HT1080 (cell line): Measurements from ENCODE around the gene ISCA1. TPM values are rescaled to one million over a fixed set of nuclear protein-coding genes. Genes with fewer than 3 reads are reported as not detected.
"Not testable (repeated sequence)": the region's sequence is repeated elsewhere in the genome, so short reads cannot be mapped to it uniquely, and the experiment has no call there.

Source experiments
- DNase-seq: peaks from one replicate; pipeline ENCODE4 v3.0.0-alpha.2; 2015; ENCODE audit warnings: low read depth
- polyA plus RNA-seq, 2 experiments: library from polyadenylated mRNA; depleted of rRNA; stranded (reverse); fragments of >200 nt; gene quantifications; 2 replicates each; pipeline ENCODE4 v1.2.3, GENCODE V29; 2015
- total RNA-seq: library from RNA; depleted of rRNA; stranded (reverse); fragments of >200 nt; shearing (Covaris generic); gene quantifications from 2 replicates; pipeline ENCODE4 v1.2.3, GENCODE V29; 2014; rRNA removed

ISCA1 gene
- total RNA-seq, result 36.7 and 38.9 TPM in 2 replicates
- 44.5 and 50.3 TPM in 2 replicates for polyA plus RNA-seq (2015; cell fraction: cytosol; rRNA removed)
- 17.4 and 19.9 TPM in 2 replicates for polyA plus RNA-seq (2015; cell fraction: nucleus; rRNA removed)

GRCh38 chr9:86282077-86282978 lies at the start of gene ISCA1:
ISCA1 (minus strand) TSS chr9:86282538; CDS start chr9:86282458, 80 bp downstream.
- peak; percentile 85 for DNase-seq

DNA sequence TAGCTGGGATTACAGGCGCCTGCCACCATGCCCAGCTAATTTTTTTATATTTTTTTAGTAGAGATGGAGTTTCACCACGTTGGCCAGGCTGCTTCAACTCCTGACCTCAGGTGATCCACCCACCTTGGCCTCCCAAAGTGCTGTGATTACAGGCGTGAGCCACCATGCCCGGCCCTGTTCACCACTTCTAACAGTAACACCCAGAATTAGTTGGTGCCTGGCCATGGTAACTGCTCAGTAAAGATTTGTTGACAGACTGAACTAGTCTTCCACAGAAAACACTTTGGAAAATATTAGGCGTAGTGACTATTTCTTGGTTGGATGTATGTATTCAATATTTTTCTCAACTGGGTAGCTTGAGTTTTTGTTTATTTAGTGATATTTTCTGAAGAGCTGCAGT lies 47.8 kb upstream of the ISCA1 start:
- no peak for DNase-seq

DNA sequence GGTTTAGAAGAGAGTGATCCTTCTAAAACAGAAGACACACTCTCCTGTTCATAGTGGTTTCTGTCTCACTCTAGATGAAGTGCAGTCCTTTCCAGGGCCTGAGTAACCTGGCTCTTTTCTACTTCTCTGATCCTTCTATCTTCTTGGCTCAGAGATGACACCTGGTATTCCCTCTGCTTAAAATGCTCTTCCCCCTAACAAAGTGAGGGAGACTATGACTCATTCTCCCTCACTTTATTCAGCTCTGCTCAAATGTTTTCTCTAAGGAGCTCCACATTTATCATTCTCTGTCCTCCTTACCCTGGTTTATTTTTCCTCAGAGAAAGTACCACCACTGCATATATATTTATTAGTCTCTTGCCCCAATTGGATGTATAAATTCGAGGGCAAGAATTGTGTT lies 47.3 kb upstream of the ISCA1 start:
- no peak for DNase-seq

DNA sequence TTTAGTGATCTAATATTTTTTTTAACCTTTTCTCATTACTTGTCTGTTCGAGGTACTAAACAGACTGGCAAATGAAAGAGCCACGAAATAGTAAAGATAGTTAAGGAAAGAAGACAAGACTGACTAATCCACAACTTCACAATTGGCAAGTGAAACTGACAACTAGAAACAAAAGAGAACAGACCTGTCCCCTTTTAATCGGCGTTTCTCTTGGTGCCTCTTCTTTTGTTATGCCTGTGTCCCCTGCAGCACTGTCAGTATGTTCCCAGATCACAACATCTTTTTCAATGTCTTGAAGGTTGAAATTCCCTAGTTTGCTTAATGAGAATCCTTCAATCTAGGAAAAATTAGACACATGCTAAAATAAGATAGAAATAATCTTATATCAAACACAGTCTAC lies 45.8 kb upstream of the ISCA1 start:
- DNase-seq, result no peak

GRCh38 chr9:86326536-86326935 lies 44.2 kb upstream of the ISCA1 start:
- DNase-seq, result no peak

- DNase-seq, result no peak
These were observed 42.6 kb upstream of the ISCA1 start for GRCh38 chr9:86324901-86325300.

DNA sequence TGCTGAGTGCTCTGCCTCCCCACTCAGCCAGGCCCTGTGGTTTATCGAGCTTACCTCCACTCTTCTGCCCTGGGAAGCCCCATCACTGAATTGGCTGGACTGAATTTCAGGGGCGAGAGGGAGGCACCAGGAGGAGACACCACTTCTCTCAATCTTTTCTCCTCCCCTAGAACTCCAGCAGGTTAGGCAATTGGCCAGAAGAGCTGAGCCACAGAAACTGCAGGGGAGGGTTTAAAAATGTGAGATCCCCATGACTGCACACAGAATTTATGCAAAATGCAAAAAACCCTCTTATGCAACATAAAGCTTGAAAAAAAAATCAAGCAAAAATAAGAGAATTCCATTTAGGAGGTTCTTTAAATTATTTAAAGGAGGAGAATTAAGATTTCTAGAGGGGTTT lies 42.0 kb upstream of the ISCA1 start:
- no peak for DNase-seq

DNA sequence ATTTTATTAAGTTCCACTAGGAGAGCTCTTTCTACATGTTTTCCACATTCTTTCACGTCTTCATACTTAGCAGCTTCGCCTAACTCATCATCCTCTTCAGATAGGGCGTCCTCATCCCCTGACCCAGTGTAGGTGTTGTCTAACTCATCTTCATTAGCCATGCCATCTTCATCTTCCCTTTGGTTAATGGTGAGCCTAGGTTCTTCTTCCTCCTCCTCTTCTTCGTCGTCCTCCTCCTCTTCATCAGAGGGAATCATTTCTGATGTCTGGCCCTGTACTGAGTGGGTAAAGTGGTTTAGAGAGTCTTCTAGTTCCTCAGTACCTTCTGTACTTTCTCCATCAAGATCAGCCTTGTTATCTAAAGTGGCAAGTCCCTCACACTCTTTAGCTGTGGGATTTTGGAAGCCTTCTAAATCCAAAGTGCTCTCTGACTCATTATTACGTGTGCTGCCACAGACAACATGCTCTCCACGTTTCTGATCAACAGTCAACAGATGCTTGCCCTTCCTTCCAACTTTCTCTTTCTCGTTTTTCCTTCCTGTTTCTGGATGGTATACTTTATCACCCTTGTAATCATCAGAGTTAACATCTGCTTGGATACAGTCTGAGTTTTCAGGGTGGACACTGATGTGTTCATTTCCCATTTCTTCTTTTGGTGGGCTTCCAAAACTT lies 40.8 kb upstream of the ISCA1 start:
- DNase-seq, result peak; percentile 80

DNA sequence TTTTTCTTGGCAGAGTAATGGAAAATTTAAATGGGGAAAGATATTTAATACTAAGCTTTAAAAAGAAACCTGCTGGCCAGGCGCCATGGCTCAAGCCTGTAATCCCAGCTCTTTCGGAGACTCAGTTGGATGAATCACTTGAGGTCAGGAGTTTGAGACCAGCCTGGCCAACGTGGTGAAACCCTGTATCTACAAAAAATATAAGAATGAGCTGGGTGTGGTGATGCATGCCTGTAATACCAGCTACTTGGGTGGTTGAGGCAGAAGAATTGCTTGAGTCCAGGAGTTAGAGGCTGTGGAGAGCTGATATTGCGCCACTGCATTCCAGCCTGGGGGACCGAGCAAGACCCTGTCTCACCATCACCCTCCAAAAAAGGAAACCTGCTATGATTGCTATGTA lies 39.0 kb upstream of the ISCA1 start:
- DNase-seq, result peak; percentile 90

DNA sequence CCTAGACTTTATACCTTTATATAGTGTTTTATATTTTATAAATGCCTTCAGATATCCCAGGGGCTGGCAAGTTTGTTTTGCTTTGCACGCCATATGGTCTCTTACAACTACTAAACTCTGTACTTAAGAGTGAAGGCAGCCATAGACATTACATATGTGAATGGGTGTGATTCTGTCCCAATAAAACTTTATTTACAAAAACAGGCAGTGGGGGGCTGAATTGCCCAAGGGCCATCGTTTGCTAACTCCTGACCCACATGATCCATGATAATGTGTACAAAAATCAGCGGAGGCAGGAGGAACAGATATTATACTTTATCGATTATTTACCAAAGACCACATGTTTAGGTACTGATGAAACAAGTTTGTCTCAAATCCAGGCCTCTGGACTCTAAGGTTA lies 35.8 kb upstream of the ISCA1 start:
- DNase-seq, result no peak

DNA sequence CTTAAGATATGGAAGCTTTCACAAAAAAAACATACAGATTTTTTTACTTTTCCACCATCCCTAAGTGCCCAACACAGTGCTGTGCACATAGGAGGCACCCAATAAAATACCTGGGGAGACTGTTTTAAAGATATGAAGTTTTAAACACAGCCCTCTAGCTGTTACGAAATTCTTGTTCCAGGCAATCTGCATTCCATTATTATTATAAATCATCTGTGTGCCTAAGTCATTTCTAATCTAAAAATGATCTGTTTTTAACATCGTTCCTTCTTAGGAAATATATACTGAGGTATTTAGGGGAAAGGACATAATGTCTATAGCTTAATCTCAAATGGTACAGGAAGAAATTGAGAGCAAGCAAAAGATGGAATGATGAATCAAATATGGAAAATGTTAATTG lies 32.7 kb upstream of the ISCA1 start:
- DNase-seq, result no peak

DNA sequence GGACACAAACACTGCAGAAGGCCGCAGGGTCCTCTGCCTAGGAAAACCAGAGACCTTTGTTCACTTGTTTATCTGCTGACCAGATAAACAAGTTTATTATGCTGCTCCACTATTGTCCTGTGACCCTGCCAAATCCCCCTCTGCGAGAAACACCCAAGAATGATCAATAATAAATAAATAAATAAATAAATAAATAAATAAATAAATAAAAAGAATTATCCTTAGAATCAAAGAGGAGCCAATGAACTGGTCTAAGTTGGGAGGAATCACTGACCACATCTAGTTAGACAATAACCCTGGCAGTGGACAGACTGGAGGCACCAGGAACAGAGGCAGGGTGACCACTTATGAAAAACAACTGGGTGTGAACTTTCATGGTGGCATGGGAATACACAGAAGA lies 30.6 kb upstream of the ISCA1 start:
- DNase-seq, result not testable (repeated sequence)

GRCh38 chr9:86308687-86309086 lies 26.3 kb upstream of the ISCA1 start:
- no peak for DNase-seq

GRCh38 chr9:86304236-86304730 lies 21.9 kb upstream of the ISCA1 start:
- DNase-seq, result no peak

- peak; percentile 27 for DNase-seq
These were observed 21.1 kb upstream of the ISCA1 start for GRCh38 chr9:86303316-86303975.

- DNase-seq, result no peak
These were observed 19.3 kb upstream of the ISCA1 start for GRCh38 chr9:86301686-86302085.

DNA sequence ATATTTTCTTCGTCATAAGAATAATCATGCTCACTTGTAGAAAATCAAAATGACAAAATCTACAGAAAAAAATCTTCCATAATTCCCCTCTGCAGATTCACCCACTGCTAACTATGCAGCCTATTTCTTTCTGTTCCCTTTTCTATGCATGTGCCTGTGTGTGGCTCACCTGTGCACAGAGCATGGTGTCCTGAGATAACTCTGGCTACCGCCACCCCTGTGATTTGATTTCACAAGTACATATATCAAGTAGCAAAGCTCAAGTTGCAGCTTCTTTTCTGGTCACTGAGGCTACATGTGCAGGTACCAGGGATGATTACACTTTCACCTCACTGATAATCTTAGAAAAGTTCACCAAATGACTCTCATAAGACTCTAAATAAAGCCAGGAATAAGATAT lies 18.4 kb upstream of the ISCA1 start:
- no peak for DNase-seq

DNA sequence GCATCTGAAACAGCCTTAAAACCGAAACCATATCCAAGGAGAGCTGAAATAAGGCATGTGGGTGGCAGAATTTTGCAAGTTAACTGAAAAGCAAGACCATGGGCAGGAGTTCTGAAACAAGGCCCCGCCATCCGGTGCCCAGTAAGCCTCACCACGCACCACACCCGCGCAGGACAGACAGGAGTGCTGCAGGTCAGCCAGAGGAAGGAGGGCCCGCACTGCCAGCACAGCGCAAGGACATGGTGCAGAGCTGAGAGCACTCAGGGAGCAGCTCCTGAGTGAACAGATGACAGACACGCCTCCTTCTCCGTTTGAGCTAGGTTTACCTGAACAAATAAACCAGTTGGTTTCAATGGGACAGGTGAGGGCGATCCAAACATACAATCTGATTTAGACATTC lies 16.5 kb upstream of the ISCA1 start:
- DNase-seq, result no peak

- not testable (repeated sequence) for DNase-seq
These were observed 8.0 kb upstream of the ISCA1 start for GRCh38 chr9:86290341-86290740.

DNA sequence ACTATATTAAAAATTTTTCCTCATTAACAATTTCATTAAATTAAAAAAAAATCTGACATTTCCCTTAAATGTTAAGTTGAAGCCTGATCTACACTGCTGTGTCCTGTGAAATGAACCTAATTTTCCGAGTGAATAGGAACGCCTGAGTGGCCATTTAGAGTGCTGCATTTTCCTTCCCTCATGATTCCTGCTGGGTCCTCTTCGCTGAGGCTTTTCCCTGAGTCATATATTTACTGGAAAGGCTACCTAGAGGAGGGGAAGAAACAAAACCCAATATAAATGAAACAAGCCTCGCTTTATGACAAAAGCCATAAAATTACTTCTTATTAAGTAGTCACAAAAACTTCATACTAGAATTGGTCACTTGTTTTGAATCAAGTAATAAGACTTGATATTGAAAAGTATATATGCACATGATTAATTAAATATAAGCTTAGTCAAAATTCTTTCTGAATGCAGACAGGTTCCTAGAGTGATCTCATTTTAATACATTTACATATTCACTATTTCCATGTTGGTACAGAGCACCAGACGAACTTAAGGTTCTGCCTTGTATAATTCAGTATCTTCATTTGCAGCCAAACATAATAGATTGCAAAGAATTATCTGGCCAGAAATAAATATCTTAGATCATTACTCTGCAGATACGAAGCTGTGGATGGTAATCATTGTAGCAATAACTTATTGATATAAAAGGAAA lies 6.3 kb upstream of the ISCA1 start:
- DNase-seq, result no peak

- DNase-seq, result no peak
These were observed 4.7 kb upstream of the ISCA1 start for GRCh38 chr9:86287013-86287412.
